GM21786 (cell line): ENCODE data around the gene PHKG2.

Experiments
- ATAC-seq: cut with Tn5 transposase; IDR thresholded peaks from one replicate; pipeline ENCODE4 v1.9.1; 2021; ENCODE audit not compliant: unreplicated experiment

Gene PHKG2

DNA sequence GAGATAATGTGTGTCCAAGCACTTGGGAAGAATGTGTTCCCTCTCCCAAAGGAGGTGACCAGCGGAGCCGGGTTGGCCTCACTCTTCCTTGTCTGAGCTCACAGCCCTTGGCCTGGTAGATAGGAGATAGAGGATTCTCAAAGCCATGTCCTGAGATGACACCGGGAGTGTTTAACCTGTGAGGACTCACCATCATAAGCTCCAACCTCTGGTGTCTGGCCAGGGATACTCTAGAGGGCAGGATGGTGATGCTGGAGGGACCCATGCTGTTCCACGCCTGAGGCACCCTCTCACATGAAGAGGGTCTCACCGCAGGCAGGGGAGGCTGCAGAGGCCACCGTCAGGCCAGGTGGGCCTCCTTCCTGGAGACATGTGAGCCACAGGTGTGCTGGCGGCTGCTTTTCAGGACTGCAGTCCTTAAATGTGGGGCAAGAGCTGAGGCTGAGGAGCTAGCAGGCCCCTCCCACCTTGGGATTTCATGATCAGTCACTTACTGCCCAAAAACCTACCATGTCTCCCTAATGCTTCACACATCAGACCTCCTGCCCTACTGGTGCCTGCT, 45.4 kb downstream of the PHKG2 start:
- ATAC-seq: no peak

DNA sequence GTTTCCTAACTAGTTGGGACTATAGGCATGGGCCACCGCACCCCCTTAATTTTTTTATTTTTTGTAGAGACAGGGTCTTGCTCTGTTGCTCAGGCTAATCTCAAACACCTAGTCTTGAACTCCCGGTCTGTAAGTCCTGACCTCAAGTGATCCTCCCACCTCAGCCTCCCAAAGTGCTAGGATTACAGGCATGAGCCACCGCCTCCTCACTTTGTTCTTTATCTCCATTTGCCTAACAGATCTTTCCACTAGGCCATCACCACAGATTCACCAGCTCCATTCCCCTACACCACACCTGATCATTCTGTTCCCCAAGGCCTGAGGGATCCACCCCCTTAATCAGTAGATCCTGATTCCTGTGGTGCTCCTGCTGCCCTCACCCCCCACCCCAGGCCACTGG, 46.4 kb downstream of the PHKG2 start:
- ATAC-seq: no peak

- ATAC-seq: no peak
These were observed 49.6 kb downstream of the PHKG2 start for GRCh38 chr16:30797670-30798309.
